CD14-positive monocyte (primary cell): Measurements from ENCODE around the gene GLYR1. TPM values are rescaled to one million over a fixed set of nuclear protein-coding genes. Genes with fewer than 3 reads are reported as not detected.

ENCODE experiments used
- DNase-seq, 3 donors: peaks; one replicate each; pipeline ENCODE4 v3.0.0-alpha.2; 2011 to 2022
- H2AFZ ChIP-seq: 2 replicates; pipeline ENCODE4 v1.6.0; 2012; ENCODE audit warnings: mild to moderate bottlenecking, low read depth, low read length, inconsistent platforms; ENCODE audit not compliant: insufficient read depth, poor library complexity, severe bottlenecking
- H3K27ac ChIP-seq, 2 donors: 1 replicate in 1 of 2; 2 replicates in 1 of 2; pipeline ENCODE4 v1.5.1; 2012 to 2013; ENCODE audit warnings: low read length in 2 of 2, control low read depth in 1 of 2, inconsistent platforms in 1 of 2, low read depth in 1 of 2, mild to moderate bottlenecking in 1 of 2
- H3K27me3 ChIP-seq, 2 donors: one replicate each; pipeline versions ENCODE4 v1.6.0 to v1.6.1; 2011 to 2013; ENCODE audit warnings: low read length in 2 of 2; ENCODE audit not compliant: control insufficient read depth in 2 of 2, insufficient read depth in 2 of 2
- H3K36me3 ChIP-seq, 2 donors: replicated peaks in 1 of 2; 1 replicate in 1 of 2; 2 replicates in 1 of 2; pipeline versions ENCODE4 v1.5.1 to v1.6.1; 2012 to 2013; ENCODE audit warnings: low read length in 2 of 2, control low read depth in 1 of 2, inconsistent platforms in 1 of 2, mild to moderate bottlenecking in 1 of 2; ENCODE audit not compliant: insufficient read depth in 2 of 2, control insufficient read depth in 1 of 2
- H3K4me1 ChIP-seq, 2 donors: 1 replicate in 1 of 2; 2 replicates in 1 of 2; pipeline versions ENCODE4 v1.5.1 to v1.6.1; 2012 to 2013; ENCODE audit warnings: low read length in 2 of 2, control low read depth in 1 of 2, inconsistent platforms in 1 of 2, mild to moderate bottlenecking in 1 of 2, moderate library complexity in 1 of 2; ENCODE audit not compliant: insufficient read depth in 2 of 2, control insufficient read depth in 1 of 2
- H3K4me2 ChIP-seq: replicated peaks from 2 replicates; pipeline ENCODE3; 2012; ENCODE audit warnings: low read length, moderate library complexity, mild to moderate bottlenecking; ENCODE audit not compliant: poor library complexity, severe bottlenecking; ENCODE audit errors: extremely low read depth
- H3K4me3 ChIP-seq, 3 experiments: fragments of 200-600 bp in 1 of 3; sonication (generic) in 1 of 3; replicated peaks in 1 of 3; 1 replicate in 2 of 3; 2 replicates in 1 of 3; pipeline ENCODE4 v1.5.1; 2011 to 2013; ENCODE audit warnings: low read length in 3 of 3, mild to moderate bottlenecking in 3 of 3, control low read depth in 2 of 3, low read depth in 2 of 3, inconsistent platforms in 1 of 3, moderate library complexity in 1 of 3
- H3K79me2 ChIP-seq: 2 replicates; pipeline ENCODE4 v1.6.0; 2012; ENCODE audit warnings: mild to moderate bottlenecking, control low read depth, inconsistent platforms, low read length, moderate library complexity; ENCODE audit not compliant: insufficient read depth
- H3K9ac ChIP-seq: 2 replicates; pipeline ENCODE4 v1.6.0; 2017; ENCODE audit warnings: low read length, mild to moderate bottlenecking; ENCODE audit not compliant: insufficient read depth, poor library complexity, severe bottlenecking
- H3K9me3 ChIP-seq, 2 donors: replicated peaks in 1 of 2; 1 replicate in 1 of 2; 2 replicates in 1 of 2; pipeline versions ENCODE4 v1.5.1 to v1.6.1; 2012 to 2013; ENCODE audit warnings: low read length in 2 of 2, control low read depth in 1 of 2; ENCODE audit not compliant: control insufficient read depth in 1 of 2, insufficient read depth in 1 of 2
- H4K20me1 ChIP-seq: 2 replicates; pipeline ENCODE4 v1.6.0; 2012; ENCODE audit warnings: mild to moderate bottlenecking, low read length, control low read depth, moderate library complexity; ENCODE audit not compliant: insufficient read depth
- H3K27ac Mint-ChIP-seq, 7 donors: one replicate each; pipeline ENCODE4 v1.8.0; 2020; ENCODE audit warnings: mild to moderate bottlenecking in 7 of 7, mixed read lengths in 7 of 7, moderate library complexity in 6 of 7, inconsistent platforms in 2 of 7
- H3K27me3 Mint-ChIP-seq, 3 donors: one replicate each; pipeline ENCODE4 v1.8.0; 2021 to 2022; ENCODE audit warnings: low read depth in 3 of 3, mild to moderate bottlenecking in 3 of 3, mixed read lengths in 3 of 3, moderate library complexity in 3 of 3, inconsistent platforms in 1 of 3
- H3K36me3 Mint-ChIP-seq, 2 donors: one replicate each; pipeline ENCODE4 v1.8.0; 2020; ENCODE audit warnings: mixed read lengths in 2 of 2, inconsistent platforms in 1 of 2, mild to moderate bottlenecking in 1 of 2
- H3K4me1 Mint-ChIP-seq: one replicate; pipeline ENCODE4 v1.8.0; 2020; ENCODE audit warnings: mild to moderate bottlenecking, mixed read lengths
- H3K4me3 Mint-ChIP-seq, 2 donors: one replicate each; pipeline ENCODE4 v1.8.0; 2020; ENCODE audit warnings: mild to moderate bottlenecking in 2 of 2, mixed read lengths in 2 of 2, moderate library complexity in 1 of 2
- H3K9me3 Mint-ChIP-seq, 7 donors: one replicate each; pipeline ENCODE4 v1.8.0; 2020 to 2022; ENCODE audit warnings: mixed read lengths in 7 of 7, mild to moderate bottlenecking in 6 of 7, moderate library complexity in 6 of 7, inconsistent platforms in 2 of 7
- CTCF ChIP-seq: fragments of 200-600 bp; IDR thresholded peaks from one replicate; pipeline ENCODE4 v1.8.0; 2022; ENCODE audit warnings: antibody characterized with exemption, mild to moderate bottlenecking
- WGBS: methylation state at CpG from one replicate; pipeline ENCODE4 v1.1.5; 2013; ENCODE audit warnings: missing lambda C conversion rate; ENCODE audit not compliant: insufficient coverage; 5-methylcytosine and 5-hydroxymethylcytosine counted together
- intact Hi-C, 2 donors: fragments of 100-400 bp; cut with micrococcal nuclease; formaldehyde crosslinking; loops; one replicate each; pipeline versions ENCODE4 v1.15.0 to v1.15.1; 2023
- polyA plus RNA-seq, 3 donors: library from polyadenylated mRNA; depleted of rRNA in 1 of 3; unstranded in 2 of 3; stranded (reverse) in 1 of 3; fragments of 300-500 nt in 2 of 3; fragments of >200 nt in 1 of 3; fragmentation: Illumina TruSeq in 2 of 3; gene quantifications; 1 replicate in 2 of 3; 2 replicates in 1 of 3; pipeline ENCODE4 v1.2.3, GENCODE V29; 2012 to 2021

GLYR1 gene
- polyA plus RNA-seq, 3 donors, result 34.2 to 41.9 (median 39.3) TPM

- peaks cover 0 to 2% (median 0%) of the 10 kb centered on the region in 7 donors for H3K9me3 Mint-ChIP-seq
- no peaks in the 10 kb centered on the region for H3K27me3 ChIP-seq
- DNase-seq, result no peak
- H3K9me3 ChIP-seq, result no peaks in the 10 kb centered on the region
- peak overlapping the region in 3 of 7 donors; percentile 1 to 84 (median 61) for H3K27ac Mint-ChIP-seq
- no peak overlapping the region for H3K9ac ChIP-seq
- H3K4me1 Mint-ChIP-seq, result peaks cover 8% of the 10 kb centered on the region
- H3K4me3 ChIP-seq, result no peak overlapping the region
- intact Hi-C loops, result no loop called here
- no peak overlapping the region for H3K4me3 Mint-ChIP-seq
- no peaks in the 10 kb centered on the region for H3K79me2 ChIP-seq
- H2AFZ ChIP-seq, result no peak overlapping the region
- H3K27ac ChIP-seq, result no peak overlapping the region
- H4K20me1 ChIP-seq, result no peaks in the 10 kb centered on the region
- peaks cover 0 to 2% (median 0%) of the 10 kb centered on the region in 3 donors for H3K27me3 Mint-ChIP-seq
- H3K36me3 Mint-ChIP-seq, result peaks cover 37 to 43% of the 10 kb centered on the region in 2 donors
- 95% methylated on average over 4 of the region's 9 CpGs for WGBS
- TF ChIP-seq CTCF, result no peak
- peaks cover 0 to 2% of the 10 kb centered on the region in 2 donors for H3K4me1 ChIP-seq
- peaks cover 22 to 43% of the 10 kb centered on the region in 2 donors for H3K36me3 ChIP-seq
- no peak overlapping the region for H3K4me2 ChIP-seq
Observed at GRCh38 chr16:4888428-4889135, 41.5 kb upstream of the GLYR1 start.

GRCh38 chr16:4886151-4886550 is 39.1 kb upstream of the GLYR1 start:
- Histone ChIP-seq H4K20me1 (no peaks in the 10 kb centered on the region), H2AFZ (no peak overlapping the region), H3K4me3 (no peak overlapping the region), H3K9ac (no peak overlapping the region), H3K4me1 (no peaks in the 10 kb centered on the region), H3K36me3 (peaks cover 44 to 67% of the 10 kb centered on the region in 2 donors), H3K27me3 (no peaks in the 10 kb centered on the region), H3K27ac (no peak overlapping the region), H3K79me2 (no peaks in the 10 kb centered on the region), H3K9me3 (no peaks in the 10 kb centered on the region), H3K4me2 (no peak overlapping the region)
- no peak overlapping the region for H3K4me3 Mint-ChIP-seq
- TF ChIP-seq CTCF, result no peak
- H3K36me3 Mint-ChIP-seq, result peaks cover 61 to 67% of the 10 kb centered on the region in 2 donors
- intact Hi-C loops, result no loop called here
- DNase-seq, result no peak
- H3K27ac Mint-ChIP-seq, result no peak overlapping the region
- H3K9me3 Mint-ChIP-seq, result peaks cover 0 to 6% (median 0%) of the 10 kb centered on the region in 7 donors
- no peaks in the 10 kb centered on the region for H3K4me1 Mint-ChIP-seq
- WGBS, result 95% methylated on average over 5 of the region's 5 CpGs
- H3K27me3 Mint-ChIP-seq, result peaks cover 0 to 2% (median 0%) of the 10 kb centered on the region in 3 donors
